HG03558 (cell line): ENCODE measurements around the gene POLR2C.
"Not testable (repeated sequence)": the region's sequence is repeated elsewhere in the genome, so short reads cannot be mapped to it uniquely, and the experiment has no call there.

Experiments used
- ATAC-seq: cut with Tn5 transposase; IDR thresholded peaks from one replicate; pipeline ENCODE4 v1.9.1; 2021; ENCODE audit warnings: moderate number of reproducible peaks; ENCODE audit not compliant: unreplicated experiment; ENCODE audit errors: extremely low read depth

Gene POLR2C

DNA sequence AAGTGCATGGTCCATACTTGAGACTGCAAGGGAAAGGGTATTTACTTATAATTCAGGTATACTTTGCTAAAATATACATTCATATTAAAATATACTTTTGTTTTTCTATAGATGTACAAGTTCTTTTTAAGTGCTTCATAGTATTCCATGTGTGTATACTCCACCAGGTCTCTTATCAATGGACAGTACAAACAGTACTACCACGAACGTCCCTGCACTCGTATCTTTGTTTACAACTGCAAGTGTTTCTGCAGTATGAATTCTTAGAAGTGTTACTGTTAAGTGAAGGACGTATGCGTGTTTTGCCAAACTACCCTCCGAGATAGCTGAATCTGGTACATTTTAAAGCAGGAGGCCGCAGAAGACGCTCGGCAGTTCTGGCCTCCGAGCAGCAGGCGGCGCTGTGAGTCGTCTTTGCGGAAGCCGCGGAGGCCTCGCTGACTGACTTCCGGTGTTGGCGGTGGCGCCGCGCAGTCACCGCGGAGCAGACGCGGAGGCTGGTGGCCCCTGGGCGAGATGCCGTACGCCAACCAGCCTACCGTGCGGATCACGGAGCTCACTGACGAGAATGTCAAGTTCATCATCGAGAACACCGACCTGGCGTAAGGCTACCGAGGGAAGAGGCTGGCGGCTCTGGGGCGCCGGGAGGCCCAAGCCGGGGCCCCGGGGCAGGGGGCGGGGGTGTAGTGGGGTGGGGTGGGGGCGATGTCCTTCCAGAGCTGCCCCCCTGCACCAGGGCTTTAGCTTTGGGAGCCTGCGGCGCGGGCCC is at the start of gene POLR2C:
POLR2C (plus strand) TSS at position 471 of the 769 bp plus-strand sequence; CDS start at position 517, 46 bp downstream.
- peak; percentile 51 for ATAC-seq

DNA sequence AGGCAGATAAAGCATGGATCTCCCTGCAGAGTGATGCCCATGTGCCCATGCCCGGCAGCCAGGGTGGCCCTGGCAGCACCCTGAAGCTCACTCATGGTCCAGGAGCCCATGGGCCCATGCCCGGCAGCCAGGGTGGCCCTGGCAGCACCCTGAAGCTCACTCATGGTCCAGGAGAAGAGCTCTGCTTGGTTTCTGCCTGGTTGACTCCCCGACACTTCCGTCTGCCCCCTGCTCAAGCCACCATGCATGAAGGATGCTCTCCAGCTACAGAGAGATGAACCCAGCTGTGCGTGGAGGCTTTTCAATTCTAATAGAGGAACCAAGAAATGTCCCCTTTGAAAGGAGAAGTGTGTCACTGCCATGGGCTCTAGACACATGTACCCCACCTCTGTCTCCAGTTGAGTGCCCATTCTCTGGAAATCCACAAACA is 49.2 kb upstream of the POLR2C start:
- peak; percentile 46 for ATAC-seq

DNA sequence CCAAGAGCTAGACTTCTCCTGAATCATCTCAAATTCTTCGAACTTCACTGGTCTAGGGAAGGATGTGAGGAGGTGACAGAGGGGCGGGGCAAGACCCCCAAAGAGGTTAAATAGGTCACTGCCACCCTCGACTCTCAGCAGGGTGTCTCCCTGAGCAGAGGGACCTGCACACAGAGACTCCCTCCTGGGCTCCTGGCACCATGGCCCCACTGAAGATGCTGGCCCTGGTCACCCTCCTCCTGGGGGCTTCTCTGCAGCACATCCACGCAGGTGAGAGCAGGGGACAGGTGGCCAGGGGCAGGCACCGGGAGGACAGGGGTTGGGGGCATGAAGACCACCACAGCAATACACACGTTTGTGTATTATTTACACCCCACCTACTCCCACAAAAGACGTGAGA is 48.7 kb upstream of the POLR2C start:
- no peak for ATAC-seq

DNA sequence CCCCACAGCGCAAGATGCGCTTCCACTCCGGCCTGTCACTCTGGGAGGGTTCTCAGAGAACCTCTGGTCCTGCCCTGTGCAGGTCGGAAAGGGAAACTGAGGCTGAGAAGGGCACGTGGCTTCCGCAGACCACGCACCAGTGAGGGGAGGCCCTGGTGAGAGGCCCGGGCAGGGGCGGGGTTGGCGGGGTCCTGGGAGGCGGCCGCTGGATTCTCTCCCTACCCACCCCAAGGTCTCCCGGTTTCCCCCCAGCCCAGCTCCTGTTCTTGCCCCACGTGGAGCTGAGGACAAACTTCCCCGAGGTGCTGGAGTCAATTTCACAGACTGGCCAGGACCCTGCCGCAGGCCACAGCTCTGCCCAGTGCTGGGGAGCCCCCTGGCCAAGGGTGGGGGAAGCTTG is 46.4 kb upstream of the POLR2C start:
- no peak for ATAC-seq

DNA sequence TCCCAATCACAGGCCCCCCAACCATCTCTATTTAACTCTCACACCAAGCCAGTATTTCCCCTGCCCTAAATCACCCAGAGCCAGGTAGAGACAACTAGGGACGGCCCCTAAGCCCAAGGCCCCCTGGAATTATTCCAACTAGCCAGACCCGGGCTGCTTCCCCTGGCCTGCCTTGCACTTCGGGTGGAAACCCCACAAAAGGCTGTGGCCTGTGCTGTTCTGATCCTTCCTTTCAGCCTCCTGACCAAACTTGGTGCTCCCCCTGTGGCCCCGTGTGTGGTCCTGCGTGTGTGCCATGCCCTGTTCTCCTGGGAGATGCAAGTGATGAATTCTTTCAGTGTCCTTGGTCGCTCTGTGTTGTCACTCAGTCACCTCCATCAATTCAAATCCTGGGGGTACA is 43.0 kb upstream of the POLR2C start:
- no peak for ATAC-seq

DNA sequence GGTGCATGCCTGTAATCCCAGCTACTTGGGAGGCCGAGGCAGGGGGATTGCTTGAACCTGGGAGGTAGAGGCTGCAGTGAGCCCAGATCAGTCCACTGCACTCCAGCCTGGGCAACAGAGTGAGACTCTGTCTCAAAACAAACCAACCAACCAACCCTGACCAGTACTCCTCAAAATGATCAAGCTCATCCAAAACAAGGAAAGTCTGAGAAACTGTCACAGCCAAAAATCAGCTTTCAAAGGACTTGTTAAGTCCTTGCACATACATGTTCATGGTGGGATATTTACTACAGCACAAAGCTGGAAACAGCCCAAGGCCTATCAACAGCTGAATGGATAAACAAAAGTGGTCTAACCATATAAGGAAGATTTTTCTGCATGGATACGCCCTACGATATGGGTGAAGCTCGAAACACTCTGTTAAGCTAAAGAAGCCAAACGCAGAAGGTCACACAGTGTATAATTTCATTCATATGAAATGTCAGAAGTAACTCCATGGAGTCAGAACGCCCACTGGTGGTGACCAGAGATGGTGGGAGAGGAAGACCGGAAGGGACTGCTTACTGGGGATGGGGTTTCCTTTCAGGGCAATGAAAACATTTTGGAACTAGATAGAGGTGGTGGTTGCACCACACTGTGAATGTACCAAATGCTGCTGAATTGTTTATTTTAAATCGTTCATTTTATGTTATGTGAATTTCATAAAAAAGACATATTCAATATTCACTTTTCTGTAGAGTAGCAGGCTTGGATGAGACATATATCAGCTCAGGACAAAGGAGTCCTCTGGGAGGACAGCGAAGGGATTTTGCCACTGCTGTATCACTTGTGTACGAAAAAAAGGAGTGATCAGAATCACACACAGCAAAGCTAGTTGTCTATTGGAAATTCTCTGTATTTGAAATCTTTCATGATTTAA is 40.2 kb upstream of the POLR2C start:
- no peak for ATAC-seq

DNA sequence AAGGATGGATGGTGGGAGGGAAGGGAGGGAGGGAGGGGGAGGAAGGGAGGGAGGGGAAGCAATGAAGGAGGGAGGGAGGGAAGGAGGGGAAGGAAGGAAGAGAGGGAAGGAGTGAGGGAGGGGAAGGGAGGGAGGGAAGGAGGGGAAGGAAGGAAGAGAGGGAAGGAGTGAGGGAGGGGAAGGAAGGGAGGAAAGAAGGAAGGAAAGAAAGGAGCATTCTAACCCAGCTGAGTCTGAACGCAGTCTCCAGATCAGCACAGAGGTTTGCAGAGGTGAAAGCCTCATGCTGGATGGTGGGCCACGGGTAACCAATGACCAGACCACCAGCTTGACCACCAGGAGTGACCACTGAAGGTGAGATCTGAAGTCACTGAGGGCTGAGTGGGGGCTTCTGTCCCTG is 39.3 kb upstream of the POLR2C start:
- ATAC-seq, result no peak

DNA sequence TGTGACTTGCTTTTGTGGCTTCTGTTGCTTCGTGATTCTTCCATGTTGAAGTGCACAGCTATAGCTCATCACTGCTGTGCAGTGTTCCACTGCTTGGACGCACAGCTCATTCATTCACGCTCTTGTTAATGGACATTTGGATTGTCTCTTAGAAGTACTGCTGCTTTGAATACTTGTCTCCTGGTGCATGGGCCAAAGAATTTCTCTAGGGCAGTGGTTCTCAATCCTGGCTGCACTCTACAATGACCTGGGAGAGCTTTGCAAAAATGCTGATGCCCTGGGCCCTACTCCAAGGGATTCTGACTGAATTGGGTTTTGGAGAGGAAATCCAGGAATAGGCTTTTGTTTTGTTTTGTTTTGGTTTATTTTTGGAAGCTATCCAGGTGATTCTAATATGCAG is 37.9 kb upstream of the POLR2C start:
- no peak for ATAC-seq

DNA sequence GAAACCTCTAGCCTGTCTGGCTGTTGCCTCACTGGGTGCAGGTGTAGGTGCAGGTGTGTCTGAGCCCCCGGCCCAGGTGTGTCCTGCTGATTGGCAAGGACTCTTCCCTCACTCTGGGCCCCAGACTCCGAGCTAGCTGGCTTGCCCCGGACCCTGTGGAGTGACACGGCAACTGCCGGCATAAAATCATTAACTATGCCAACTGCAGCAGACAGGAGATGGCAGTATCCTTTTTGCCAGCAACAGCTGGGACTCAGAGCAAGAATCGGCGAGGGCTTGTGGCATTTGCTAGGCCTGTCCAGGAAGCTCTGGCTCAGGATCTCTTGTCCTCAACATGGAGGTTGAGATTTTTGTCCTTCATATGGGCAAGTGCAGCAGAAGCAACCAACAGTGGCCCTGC is 36.1 kb upstream of the POLR2C start:
- ATAC-seq, result no peak

DNA sequence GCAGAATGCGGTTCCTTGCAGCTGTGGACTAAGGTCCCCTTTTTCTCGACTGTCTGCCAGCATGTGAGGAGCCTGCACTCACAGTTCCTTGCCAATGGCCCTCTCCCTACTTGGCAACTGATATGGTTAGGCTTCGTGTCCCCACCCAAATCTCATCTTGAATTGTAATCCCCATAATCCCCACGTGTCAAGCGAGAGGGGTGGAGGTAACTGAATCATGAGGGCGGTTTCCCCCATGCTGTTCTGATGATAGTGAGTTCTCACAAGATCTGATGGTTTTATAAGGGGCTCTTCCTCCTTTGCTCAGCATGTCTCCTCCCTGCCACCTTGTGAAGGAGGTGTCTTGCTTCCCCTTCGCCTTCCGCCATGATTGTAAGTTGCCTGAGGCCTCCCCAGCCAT is 35.2 kb upstream of the POLR2C start:
- no peak for ATAC-seq

DNA sequence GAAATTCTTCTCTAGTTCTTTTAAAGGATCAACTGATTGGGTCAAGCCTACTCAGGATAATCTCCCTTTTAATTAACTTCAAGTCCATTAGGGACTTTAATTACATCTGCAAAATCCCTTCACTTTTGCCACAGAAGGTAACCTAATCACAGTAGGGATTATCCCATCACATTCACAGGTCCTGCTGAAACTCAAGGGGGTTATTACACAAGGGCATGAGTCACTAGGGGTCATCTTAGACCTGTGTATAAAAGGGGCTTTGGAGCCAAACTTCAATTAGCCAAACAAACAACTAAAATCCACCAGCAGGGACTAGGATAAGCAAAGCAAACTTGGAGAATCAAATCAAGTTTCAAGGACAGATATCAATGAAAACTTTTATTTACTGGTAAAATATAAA is 34.7 kb upstream of the POLR2C start:
- no peak for ATAC-seq

DNA sequence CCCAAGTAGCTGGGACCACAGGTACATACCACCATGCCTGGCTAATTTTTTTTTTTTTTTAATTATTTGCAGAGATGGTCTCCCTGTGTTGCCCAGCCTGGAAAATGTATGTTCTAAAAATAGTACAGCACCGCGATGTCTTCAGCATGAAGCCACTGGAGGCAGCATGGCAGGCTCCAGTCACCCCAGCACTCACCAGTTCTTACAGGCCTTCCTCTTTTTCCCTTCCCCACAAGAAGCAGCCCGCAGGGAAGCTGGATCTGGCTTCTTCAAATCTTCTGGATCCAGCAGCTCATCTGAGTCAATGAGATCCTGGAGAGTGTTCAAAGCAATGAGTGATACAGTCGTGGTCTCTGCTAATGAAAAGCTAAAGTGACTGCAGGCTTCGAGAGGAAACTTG is 31.5 kb upstream of the POLR2C start:
- ATAC-seq, result no peak

DNA sequence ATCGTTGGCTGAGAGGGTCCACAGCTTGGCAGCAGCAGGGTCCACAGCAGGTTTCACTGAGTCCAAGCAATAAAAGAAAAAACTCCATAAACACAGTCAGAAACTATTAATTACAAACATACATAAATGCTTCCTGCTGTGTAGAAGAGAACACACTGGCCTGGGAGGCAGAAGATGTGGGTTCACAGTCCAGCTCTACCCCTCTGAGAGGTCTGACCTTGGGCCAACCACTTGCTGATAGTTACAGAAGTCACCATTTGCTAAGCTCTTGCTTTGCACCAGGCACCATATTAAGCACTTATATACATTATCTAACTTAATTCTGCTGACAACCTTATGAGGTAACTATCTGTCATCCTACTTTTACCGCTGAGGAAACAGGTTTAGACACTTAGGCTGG is 30.0 kb upstream of the POLR2C start:
- ATAC-seq, result no peak

DNA sequence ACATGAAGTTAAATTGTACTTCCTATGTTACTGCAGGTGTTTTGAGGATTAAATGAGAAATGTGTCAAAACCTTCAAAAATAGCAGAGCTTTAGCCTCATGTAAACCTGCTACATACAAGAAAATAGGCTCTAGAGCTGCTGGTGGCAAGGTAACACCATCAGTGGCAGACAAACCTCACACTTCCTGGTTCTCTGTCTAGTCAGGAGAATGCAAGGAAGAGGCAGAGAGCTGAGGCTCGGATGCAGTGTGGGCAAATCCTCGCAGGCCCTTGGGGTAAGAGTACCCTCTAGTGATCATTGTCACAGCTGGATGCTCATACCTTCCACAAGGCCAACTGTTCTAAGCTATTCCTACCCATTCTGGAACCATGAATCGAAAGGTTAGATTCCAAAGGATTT is 29.5 kb upstream of the POLR2C start:
- no peak for ATAC-seq

DNA sequence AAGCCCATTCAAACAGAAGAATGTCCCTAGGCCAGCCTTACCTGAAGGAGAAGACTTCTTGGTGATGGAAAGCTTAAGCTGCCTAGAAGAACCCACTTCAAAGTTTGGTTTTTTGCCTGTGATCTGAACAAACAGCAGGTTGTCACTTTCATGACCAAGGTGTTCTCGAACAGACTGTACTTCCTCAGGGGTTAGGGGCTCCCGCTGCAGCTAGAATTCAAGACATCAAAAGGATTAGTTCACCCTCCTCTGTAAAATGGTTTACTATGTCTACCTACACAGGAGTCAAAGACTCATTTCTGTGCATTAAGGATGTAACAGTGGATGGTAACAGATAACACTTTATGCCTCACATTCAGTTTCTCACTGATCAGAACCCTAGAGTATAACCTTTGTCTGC is 28.5 kb upstream of the POLR2C start:
- no peak for ATAC-seq

DNA sequence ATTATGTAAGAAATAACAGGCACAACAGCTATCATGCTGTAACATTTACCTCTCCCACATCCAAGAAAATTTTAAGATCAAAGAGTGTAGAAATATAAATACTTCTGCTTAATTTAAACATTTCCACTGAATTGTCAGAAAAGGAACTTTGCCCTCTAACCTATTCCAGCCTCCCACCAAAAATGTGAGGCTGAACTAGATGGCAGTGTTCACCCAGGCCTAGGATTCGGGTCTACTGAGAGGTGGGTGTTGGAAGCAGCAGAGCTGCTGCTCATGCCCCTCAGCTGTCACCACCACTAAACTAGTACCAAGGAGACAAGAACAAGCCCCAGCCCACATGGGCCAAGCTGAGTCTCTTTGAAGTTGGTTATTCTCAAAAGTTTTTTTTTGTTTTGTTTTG is 26.6 kb upstream of the POLR2C start:
- no peak for ATAC-seq

DNA sequence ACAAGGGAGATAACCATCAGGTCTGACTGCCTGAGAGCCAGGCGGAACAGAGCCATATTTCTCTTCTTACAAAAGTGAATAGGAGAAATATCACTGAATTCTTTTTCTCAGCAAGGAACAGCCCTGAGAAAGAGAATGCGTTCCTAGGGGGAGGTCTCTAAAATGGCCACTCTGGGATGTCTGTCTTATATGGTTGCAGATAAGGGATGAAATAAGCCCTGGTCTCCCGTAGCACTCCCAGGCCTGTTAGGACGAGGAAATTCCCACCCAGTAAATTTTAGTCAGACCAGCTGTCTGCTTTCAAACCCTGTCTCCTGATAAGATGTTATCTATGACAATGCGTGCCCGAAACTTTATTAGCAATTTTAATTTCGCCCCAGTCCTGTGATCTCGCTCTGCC is 22.5 kb upstream of the POLR2C start:
- ATAC-seq, result not testable (repeated sequence)

DNA sequence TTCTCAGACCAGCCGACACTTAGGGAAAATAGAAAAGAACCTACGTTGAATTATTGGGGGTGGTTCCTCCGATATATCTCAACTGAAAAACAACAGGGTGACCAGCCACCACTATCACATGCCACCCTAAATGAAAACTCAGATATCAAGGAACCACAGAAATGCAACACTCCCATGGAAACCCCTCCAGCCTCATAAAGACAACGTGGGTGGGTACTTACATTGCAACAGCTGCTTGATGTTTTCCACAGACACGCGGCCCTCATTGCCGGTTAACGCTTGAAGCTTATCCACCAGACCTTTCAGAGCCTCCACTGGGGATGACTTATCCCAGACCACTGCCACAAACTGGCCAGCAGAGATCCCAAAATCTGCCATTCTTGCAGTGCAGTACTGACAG is 21.9 kb upstream of the POLR2C start:
- not testable (repeated sequence) for ATAC-seq

DNA sequence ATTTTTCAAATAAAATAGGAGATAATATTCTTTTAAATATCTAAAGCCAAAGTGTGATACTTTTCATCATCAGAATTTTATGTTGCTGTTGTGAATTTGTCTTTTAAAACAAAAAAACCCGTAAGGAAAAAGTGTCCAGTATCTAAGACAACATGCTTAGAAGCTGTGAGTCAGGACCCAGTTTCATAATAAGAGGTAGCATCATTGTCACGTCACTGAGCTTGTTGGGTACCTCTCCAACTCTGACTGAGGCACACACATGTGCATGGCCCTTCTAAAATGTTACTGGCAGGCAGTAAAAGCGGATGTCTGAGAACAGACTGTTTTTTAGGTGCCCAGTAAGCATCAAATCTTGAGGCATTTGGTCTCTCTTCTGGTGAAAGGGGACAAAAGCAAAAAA is 17.8 kb upstream of the POLR2C start:
- no peak for ATAC-seq

DNA sequence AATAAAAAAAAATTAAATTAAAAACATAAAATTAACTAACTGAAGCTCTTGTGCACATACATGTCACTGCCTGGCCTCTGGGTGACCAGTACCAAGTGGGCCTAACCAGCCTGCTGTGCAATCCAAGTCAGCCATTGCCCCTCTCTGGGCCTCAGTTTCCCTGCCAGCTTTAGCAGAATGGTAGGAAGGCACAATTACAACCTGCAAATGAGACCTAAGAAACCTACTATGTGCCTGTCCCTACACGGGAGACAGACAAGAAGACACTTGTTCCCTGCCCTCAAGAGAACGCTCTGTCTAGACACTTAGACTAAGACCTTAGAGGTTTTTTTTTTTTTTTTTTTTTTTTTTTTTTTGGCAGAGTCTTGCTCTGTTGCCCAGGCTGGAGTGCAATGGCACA is 17.0 kb upstream of the POLR2C start:
- ATAC-seq, result no peak

DNA sequence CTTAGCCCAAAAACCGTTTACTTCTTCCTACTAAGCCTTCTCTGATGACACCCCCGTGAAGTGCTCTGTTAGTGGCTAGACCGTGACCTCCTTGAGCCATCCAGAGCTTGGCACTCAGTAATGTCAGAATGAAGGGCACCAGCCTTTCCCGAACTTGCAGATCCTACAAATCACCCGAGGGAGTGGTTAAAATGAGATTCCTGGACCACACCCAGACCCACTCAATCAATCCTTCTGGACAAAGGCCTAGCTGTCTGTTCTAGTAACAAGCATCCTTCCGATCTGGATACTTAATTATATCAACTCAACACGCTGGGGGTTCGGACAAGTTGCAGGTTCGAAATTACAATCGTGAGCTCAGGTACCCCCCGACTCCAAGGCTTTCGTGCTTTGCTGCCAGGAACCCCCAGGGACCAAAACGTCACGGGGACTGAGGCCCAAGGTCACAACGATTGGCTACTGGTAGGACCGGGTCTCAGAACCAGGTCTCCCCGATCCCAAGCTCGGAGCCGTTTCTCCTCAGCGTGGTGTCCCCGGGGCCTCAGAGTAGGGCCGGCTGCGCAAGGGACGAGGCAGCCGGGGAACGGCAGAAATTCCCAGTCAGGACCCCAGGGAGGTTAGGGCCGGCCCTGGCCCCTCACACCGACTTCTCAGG is 15.8 kb upstream of the POLR2C start:
- ATAC-seq, result no peak
